GM04504 (cell line): Measurements from ENCODE around the gene MYL10.
"Not testable (repeated sequence)": the region's sequence is repeated elsewhere in the genome, so short reads cannot be mapped to it uniquely, and the experiment has no call there.

Experiments used
- DNase-seq: peaks from one replicate; pipeline ENCODE4 v3.0.0-alpha.2; 2012; ENCODE audit warnings: low read depth

The MYL10 gene

GRCh38 chr7:101618916-101619315 lies 10.2 kb downstream of the MYL10 start:
- peak; percentile 76 for DNase-seq

- DNase-seq = peak; percentile 87
Observed at GRCh38 chr7:101618207-101618839, 10.8 kb downstream of the MYL10 start.

- DNase-seq = no peak
Observed at GRCh38 chr7:101617451-101618206, 11.5 kb downstream of the MYL10 start.

- DNase-seq = no peak
Observed at GRCh38 chr7:101615446-101615845, 13.7 kb downstream of the MYL10 start.

- DNase-seq = no peak
Observed at GRCh38 chr7:101614939-101615302, 14.2 kb downstream of the MYL10 start.

GRCh38 chr7:101614098-101614938 lies 14.8 kb downstream of the MYL10 start:
- DNase-seq = no peak

- no peak for DNase-seq
Observed at GRCh38 chr7:101612885-101613515, 16.1 kb downstream of the MYL10 start.

- DNase-seq = no peak
Observed at GRCh38 chr7:101608772-101609713, 20.1 kb downstream of the MYL10 start.

GRCh38 chr7:101606498-101606923 lies 22.6 kb downstream of the MYL10 start:
- no peak for DNase-seq

GRCh38 chr7:101605611-101606497 lies 23.2 kb downstream of the MYL10 start:
- DNase-seq = no peak

GRCh38 chr7:101604934-101605332 lies 24.2 kb downstream of the MYL10 start:
- not testable (repeated sequence) for DNase-seq

- no peak for DNase-seq
Observed at GRCh38 chr7:101604331-101604933, 24.7 kb downstream of the MYL10 start.

GRCh38 chr7:101602484-101603241 lies 26.4 kb downstream of the MYL10 start:
- peak; percentile 62 for DNase-seq

GRCh38 chr7:101602082-101602481 lies 27.0 kb downstream of the MYL10 start:
- no peak for DNase-seq

GRCh38 chr7:101599787-101600186 lies 29.3 kb downstream of the MYL10 start:
- no peak for DNase-seq

GRCh38 chr7:101598986-101599771 lies 29.9 kb downstream of the MYL10 start:
- no peak for DNase-seq

- DNase-seq = no peak
Observed at GRCh38 chr7:101598422-101598985, 30.6 kb downstream of the MYL10 start.

- no peak for DNase-seq
Observed at GRCh38 chr7:101597941-101598340, 31.2 kb downstream of the MYL10 start.
